ENCODE results near the gene SLC25A42.

The SLC25A42 gene

GRCh38 chr19:19115954-19116353 is 52.2 kb downstream of the SLC25A42 start:
- Histone ChIP-seq H3K27ac (no peak overlapping the region), H3K4me3 (ENCODE audit: low read depth, low read length) (no peak overlapping the region), H3K36me3 (peaks cover 8% of the 10 kb centered on the region), H3K27me3 (ENCODE audit: insufficient read depth, low read depth, severe bottlenecking) (no peaks in the 10 kb centered on the region), H3K9me3 (ENCODE audit: severe bottlenecking) (no peaks in the 10 kb centered on the region)
- TF ChIP-seq CTCF (IDR thresholded peaks at IDR 0.05; ENCODE audit: low read depth, low read length), result peak; percentile 91
- peak; percentile 86 for DNase-seq

- Histone ChIP-seq H3K4me3 (ENCODE audit: low read depth, low read length) (no peak overlapping the region), H3K27me3 (ENCODE audit: insufficient read depth, low read depth, severe bottlenecking) (no peaks in the 10 kb centered on the region), H3K27ac (no peak overlapping the region), H3K9me3 (ENCODE audit: severe bottlenecking) (no peaks in the 10 kb centered on the region), H3K36me3 (peaks cover 8% of the 10 kb centered on the region)
- TF ChIP-seq CTCF (IDR thresholded peaks at IDR 0.05; ENCODE audit: low read depth, low read length), result no peak
- no peak for DNase-seq
These were observed 55.8 kb downstream of the SLC25A42 start for GRCh38 chr19:19119325-19120237.

GRCh38 chr19:19120308-19121231 is 56.8 kb downstream of the SLC25A42 start:
- Histone ChIP-seq H3K9me3 (ENCODE audit: severe bottlenecking) (no peaks in the 10 kb centered on the region), H3K4me3 (ENCODE audit: low read depth, low read length) (no peak overlapping the region), H3K36me3 (peaks cover 8% of the 10 kb centered on the region), H3K27me3 (ENCODE audit: insufficient read depth, low read depth, severe bottlenecking) (no peaks in the 10 kb centered on the region), H3K27ac (no peak overlapping the region)
- no peak for TF ChIP-seq CTCF (IDR thresholded peaks at IDR 0.05; ENCODE audit: low read depth, low read length)
- DNase-seq, result peak; percentile 75

- Histone ChIP-seq H3K36me3 (peaks cover 8% of the 10 kb centered on the region), H3K4me3 (ENCODE audit: low read depth, low read length) (no peak overlapping the region), H3K27me3 (ENCODE audit: insufficient read depth, low read depth, severe bottlenecking) (no peaks in the 10 kb centered on the region), H3K27ac (no peak overlapping the region), H3K9me3 (ENCODE audit: severe bottlenecking) (no peaks in the 10 kb centered on the region)
- no peak for DNase-seq
- no peak for TF ChIP-seq CTCF (IDR thresholded peaks at IDR 0.05; ENCODE audit: low read depth, low read length)
These were observed 57.6 kb downstream of the SLC25A42 start for GRCh38 chr19:19121371-19121770.

GRCh38 chr19:19122902-19123301 is 59.1 kb downstream of the SLC25A42 start:
- Histone ChIP-seq H3K27me3 (ENCODE audit: insufficient read depth, low read depth, severe bottlenecking) (no peaks in the 10 kb centered on the region), H3K9me3 (ENCODE audit: severe bottlenecking) (no peaks in the 10 kb centered on the region), H3K36me3 (peaks cover 8% of the 10 kb centered on the region), H3K27ac (no peak overlapping the region), H3K4me3 (ENCODE audit: low read depth, low read length) (no peak overlapping the region)
- TF ChIP-seq CTCF (IDR thresholded peaks at IDR 0.05; ENCODE audit: low read depth, low read length), result no peak
- DNase-seq, result no peak
